GM12892 (cell line): ENCODE data around the gene WASHC3.
"Not testable (repeated sequence)": the region's sequence is repeated elsewhere in the genome, so short reads cannot be mapped to it uniquely, and the experiment has no call there.

Experiments
- POLR2A ChIP-seq: IDR thresholded peaks from 2 replicates; pipeline ENCODE4 v1.6.1; 2011; ENCODE audit warnings: low read depth, low read length, control low read depth
- TAF1 ChIP-seq: IDR thresholded peaks from 2 replicates; pipeline ENCODE4 v1.6.1; 2011; ENCODE audit warnings: low read depth, mild to moderate bottlenecking, control low read depth, low read length, borderline replicate concordance

GRCh38 chr12:102018607-102019006 is 43.2 kb downstream of the WASHC3 start:
- TF ChIP-seq POLR2A, TAF1: not testable (repeated sequence)
